Fibroblast of lung (primary cell): ENCODE data around the gene ZNF480. TPM values are rescaled to one million over a fixed set of nuclear protein-coding genes. Genes with fewer than 3 reads are reported as not detected.
"Not testable (repeated sequence)": the region's sequence is repeated elsewhere in the genome, so short reads cannot be mapped to it uniquely, and the experiment has no call there.

ENCODE experiments used
- DNase-seq, 2 donors: peaks; one replicate each; pipeline versions ENCODE4 v3.0.0 to v3.0.0-alpha.2; 2010; ENCODE audit warnings: low read depth in 2 of 2
- H2AFZ ChIP-seq: 2 replicates; pipeline ENCODE4 v1.5.1; 2012; ENCODE audit warnings: low read length, control low read depth, inconsistent platforms
- H3K27ac ChIP-seq: 2 replicates; pipeline ENCODE4 v1.5.1; 2011; ENCODE audit warnings: low read length, control low read depth; ENCODE audit not compliant: insufficient read depth
- H3K27me3 ChIP-seq: 2 replicates; pipeline ENCODE4 v1.5.1; 2011; ENCODE audit warnings: mild to moderate bottlenecking, low read length; ENCODE audit not compliant: control insufficient read depth, insufficient read depth
- H3K36me3 ChIP-seq: 2 replicates; pipeline ENCODE4 v1.5.1; 2011; ENCODE audit warnings: low read length; ENCODE audit not compliant: control insufficient read depth, insufficient read depth
- H3K4me1 ChIP-seq: 2 replicates; pipeline ENCODE4 v1.5.1; 2011; ENCODE audit warnings: low read length; ENCODE audit not compliant: control insufficient read depth, insufficient read depth; ENCODE audit errors: extremely low read depth
- H3K4me2 ChIP-seq: 2 replicates; pipeline ENCODE4 v1.5.1; 2011; ENCODE audit warnings: low read length, control low read depth; ENCODE audit not compliant: insufficient read depth; ENCODE audit errors: extremely low read depth
- H3K4me3 ChIP-seq, 4 experiments: fragments of 200-600 bp in 1 of 4; sonication (generic) in 1 of 4; replicated peaks in 1 of 4; 2 replicates each; pipeline ENCODE4 v1.5.1; 2011 to 2016; ENCODE audit warnings: low read length in 4 of 4, low read depth in 3 of 4, mild to moderate bottlenecking in 3 of 4, control low read depth in 2 of 4, inconsistent platforms in 1 of 4, mixed read lengths in 1 of 4; ENCODE audit not compliant: insufficient read depth in 1 of 4; ENCODE audit errors: control extremely low read depth in 1 of 4
- H3K79me2 ChIP-seq: 2 replicates; pipeline ENCODE4 v1.5.1; 2012; ENCODE audit warnings: mild to moderate bottlenecking, low read length, inconsistent platforms; ENCODE audit not compliant: control insufficient read depth, insufficient read depth
- H3K9ac ChIP-seq: 2 replicates; pipeline ENCODE4 v1.5.1; 2011; ENCODE audit warnings: mild to moderate bottlenecking, low read length, control low read depth; ENCODE audit not compliant: insufficient read depth
- H3K9me3 ChIP-seq: 2 replicates; pipeline ENCODE4 v1.5.1; 2012; ENCODE audit warnings: low read depth, low read length; ENCODE audit not compliant: control insufficient read depth, insufficient read depth
- H4K20me1 ChIP-seq: 2 replicates; pipeline ENCODE4 v1.5.1; 2011; ENCODE audit warnings: low read length; ENCODE audit not compliant: control insufficient read depth, insufficient read depth; ENCODE audit errors: extremely low read depth
- EZH2 ChIP-seq: IDR thresholded peaks from 2 replicates; pipeline ENCODE4 v1.5.1; 2012; ENCODE audit warnings: low read length, control low read depth, mild to moderate bottlenecking; ENCODE audit errors: missing control alignments
- polyA plus RNA-seq, 2 donors: library from polyadenylated mRNA; depleted of rRNA in 1 of 2; stranded (reverse) in 1 of 2; unstranded in 1 of 2; fragments of >200 nt; gene quantifications; 2 replicates each; pipeline ENCODE4 v1.2.1, GENCODE V29; 2011 to 2012; ENCODE audit warnings: missing spikeins in 1 of 2
- total RNA-seq: library from RNA; depleted of rRNA; stranded (reverse); fragments of >200 nt; gene quantifications from 2 replicates; pipeline ENCODE4 v1.2.1, GENCODE V29; 2014
- TF ChIP-seq, protein P1 (sequence below), 2 donors: IDR thresholded peaks in 1 of 2; conservative IDR thresholded peaks in 1 of 2; 1 replicate in 1 of 2; 2 replicates in 1 of 2; pipeline ENCODE4 v1.5.1; 2011 to 2012; ENCODE audit warnings: low read length in 2 of 2, control low read depth in 1 of 2, inconsistent platforms in 1 of 2, low read depth in 1 of 2, mild to moderate bottlenecking in 1 of 2

Gene ZNF480
- total and polyA plus RNA-seq, 2 donors (not counting 1 experiment from before 2014, with no cell fraction given): 5.9 to 7.7 TPM

- DNase-seq: peak; percentile 15 to 17
Measured at GRCh38 chr19:52336791-52337381, 39.9 kb downstream of the ZNF480 start.

GRCh38 chr19:52339022-52339421 is 42.1 kb downstream of the ZNF480 start:
- H3K27me3 ChIP-seq, H3K4me2 ChIP-seq, H3K79me2 ChIP-seq, H3K4me3 ChIP-seq, H2AFZ ChIP-seq, H3K27ac ChIP-seq, H3K4me1 ChIP-seq, H3K36me3 ChIP-seq, H3K9me3 ChIP-seq, H3K9ac ChIP-seq, H4K20me1 ChIP-seq, DNase-seq: not testable (repeated sequence)

More at GRCh38 chr19:52336791-52337381, 39.9 kb downstream of the ZNF480 start:
- Histone ChIP-seq H3K79me2 (no peaks in the 10 kb centered on the region), H3K4me2 (peak overlapping the region; percentile 89), H3K36me3 (no peaks in the 10 kb centered on the region), H4K20me1 (no peaks in the 10 kb centered on the region), H3K27ac (peak overlapping the region; percentile 89), H2AFZ (peak overlapping the region; percentile 91), H3K4me3 (peak overlapping the region; percentile 81 to 97 (median 91)), H3K4me1 (no peaks in the 10 kb centered on the region), H3K27me3 (no peaks in the 10 kb centered on the region), H3K9me3 (no peaks in the 10 kb centered on the region), H3K9ac (peak overlapping the region; percentile 86)
- TF ChIP-seq, protein P1, sequence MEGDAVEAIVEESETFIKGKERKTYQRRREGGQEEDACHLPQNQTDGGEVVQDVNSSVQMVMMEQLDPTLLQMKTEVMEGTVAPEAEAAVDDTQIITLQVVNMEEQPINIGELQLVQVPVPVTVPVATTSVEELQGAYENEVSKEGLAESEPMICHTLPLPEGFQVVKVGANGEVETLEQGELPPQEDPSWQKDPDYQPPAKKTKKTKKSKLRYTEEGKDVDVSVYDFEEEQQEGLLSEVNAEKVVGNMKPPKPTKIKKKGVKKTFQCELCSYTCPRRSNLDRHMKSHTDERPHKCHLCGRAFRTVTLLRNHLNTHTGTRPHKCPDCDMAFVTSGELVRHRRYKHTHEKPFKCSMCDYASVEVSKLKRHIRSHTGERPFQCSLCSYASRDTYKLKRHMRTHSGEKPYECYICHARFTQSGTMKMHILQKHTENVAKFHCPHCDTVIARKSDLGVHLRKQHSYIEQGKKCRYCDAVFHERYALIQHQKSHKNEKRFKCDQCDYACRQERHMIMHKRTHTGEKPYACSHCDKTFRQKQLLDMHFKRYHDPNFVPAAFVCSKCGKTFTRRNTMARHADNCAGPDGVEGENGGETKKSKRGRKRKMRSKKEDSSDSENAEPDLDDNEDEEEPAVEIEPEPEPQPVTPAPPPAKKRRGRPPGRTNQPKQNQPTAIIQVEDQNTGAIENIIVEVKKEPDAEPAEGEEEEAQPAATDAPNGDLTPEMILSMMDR (conservative IDR thresholded peaks at IDR 0.05 in 1 of 2, IDR thresholded peaks at IDR 0.05 in 1 of 2; ENCODE audit: low read depth in 1 of 2, low read length in 2 of 2): no peak
- no peak for TF ChIP-seq EZH2

- no peaks in the 10 kb centered on the region for H3K4me1 ChIP-seq
- H2AFZ ChIP-seq: no peak overlapping the region
- H3K36me3 ChIP-seq: no peaks in the 10 kb centered on the region
- H3K9ac ChIP-seq: no peak overlapping the region
- H3K9me3 ChIP-seq: no peaks in the 10 kb centered on the region
- TF ChIP-seq, protein P1 (conservative IDR thresholded peaks at IDR 0.05 in 1 of 2, IDR thresholded peaks at IDR 0.05 in 1 of 2; ENCODE audit: low read depth in 1 of 2, low read length in 2 of 2): peak in 1 of 2 donors; percentile 36
- TF ChIP-seq EZH2: no peak
- no peaks in the 10 kb centered on the region for H3K79me2 ChIP-seq
- H3K27ac ChIP-seq: no peak overlapping the region
- no peak overlapping the region for H3K4me3 ChIP-seq
- no peak overlapping the region for H3K4me2 ChIP-seq
- no peaks in the 10 kb centered on the region for H4K20me1 ChIP-seq
- no peaks in the 10 kb centered on the region for H3K27me3 ChIP-seq
- peak; percentile 23 to 25 for DNase-seq
Measured at GRCh38 chr19:52343548-52343947, 46.6 kb downstream of the ZNF480 start.
